Trophoblast cell (in vitro differentiated cells and primary cell): Measurements from ENCODE around the gene SNTG2.

Experiments
- DNase-seq, 2 donors: peaks; one replicate each; pipeline ENCODE4 v3.0.0-alpha.2; 2016
- H2AFZ ChIP-seq: 2 replicates; pipeline ENCODE4 v1.6.1; 2013; ENCODE audit warnings: low read length, moderate library complexity, mild to moderate bottlenecking; ENCODE audit not compliant: insufficient read depth, poor library complexity
- H2AK5ac ChIP-seq: 2 replicates; pipeline ENCODE4 v1.6.1; 2013; ENCODE audit warnings: mild to moderate bottlenecking, low read length
- H2BK120ac ChIP-seq: 2 replicates; pipeline ENCODE4 v1.6.1; 2013; ENCODE audit warnings: low read length, mild to moderate bottlenecking, moderate library complexity; ENCODE audit not compliant: insufficient read depth, poor library complexity
- H2BK12ac ChIP-seq: 2 replicates; pipeline ENCODE4 v1.6.1; 2013; ENCODE audit warnings: mild to moderate bottlenecking, low read length, moderate library complexity
- H2BK5ac ChIP-seq: 2 replicates; pipeline ENCODE4 v1.6.1; 2013; ENCODE audit warnings: low read length, low read depth, moderate library complexity, mild to moderate bottlenecking; ENCODE audit not compliant: poor library complexity
- H3K14ac ChIP-seq: 2 replicates; pipeline ENCODE4 v1.6.1; 2013; ENCODE audit warnings: mild to moderate bottlenecking, low read length
- H3K18ac ChIP-seq: 2 replicates; pipeline ENCODE4 v1.6.1; 2013; ENCODE audit warnings: mild to moderate bottlenecking, low read length
- H3K23ac ChIP-seq: 2 replicates; pipeline ENCODE4 v1.6.1; 2013; ENCODE audit warnings: low read length
- H3K27ac ChIP-seq: 2 replicates; pipeline ENCODE4 v1.5.1; 2013; ENCODE audit warnings: low read depth, mild to moderate bottlenecking, inconsistent platforms, low read length, moderate library complexity
- H3K27me3 ChIP-seq: 2 replicates; pipeline ENCODE4 v1.6.1; 2013; ENCODE audit warnings: inconsistent platforms, mild to moderate bottlenecking, low read length, moderate library complexity; ENCODE audit not compliant: insufficient read depth
- H3K36me3 ChIP-seq, 2 experiments: 1 replicate in 1 of 2; 2 replicates in 1 of 2; pipeline ENCODE4 v1.6.1; 2013; ENCODE audit warnings: low read length in 2 of 2, mild to moderate bottlenecking in 2 of 2, moderate library complexity in 1 of 2; ENCODE audit not compliant: insufficient read depth in 2 of 2, control insufficient read depth in 1 of 2
- H3K4ac ChIP-seq: 2 replicates; pipeline ENCODE4 v1.6.1; 2013; ENCODE audit warnings: low read depth, mild to moderate bottlenecking, low read length, moderate library complexity
- H3K4me1 ChIP-seq, 2 experiments: 1 replicate in 1 of 2; 2 replicates in 1 of 2; pipeline ENCODE4 v1.6.1; 2013; ENCODE audit warnings: low read length in 2 of 2, mild to moderate bottlenecking in 2 of 2, moderate library complexity in 1 of 2; ENCODE audit not compliant: insufficient read depth in 2 of 2, control insufficient read depth in 1 of 2
- H3K4me2 ChIP-seq: 2 replicates; pipeline ENCODE4 v1.6.1; 2013; ENCODE audit warnings: inconsistent platforms, mild to moderate bottlenecking, low read length, moderate library complexity
- H3K4me3 ChIP-seq: 2 replicates; pipeline ENCODE4 v1.5.1; 2013; ENCODE audit warnings: mild to moderate bottlenecking, low read depth, low read length, inconsistent platforms
- H3K79me1 ChIP-seq: one replicate; pipeline ENCODE4 v1.6.1; 2013; ENCODE audit warnings: low read length
- H3K79me2 ChIP-seq: 2 replicates; pipeline ENCODE4 v1.6.1; 2013; ENCODE audit warnings: low read length, mild to moderate bottlenecking; ENCODE audit not compliant: control insufficient read depth, insufficient read depth, poor library complexity
- H3K9ac ChIP-seq: 2 replicates; pipeline ENCODE4 v1.6.1; 2013; ENCODE audit warnings: mild to moderate bottlenecking, low read length
- H3K9me3 ChIP-seq: 2 replicates; pipeline ENCODE4 v1.6.1; 2013; ENCODE audit warnings: low read depth, mild to moderate bottlenecking, control low read depth, inconsistent platforms, low read length; ENCODE audit not compliant: insufficient read depth
- H4K12ac ChIP-seq: 2 replicates; pipeline ENCODE4 v1.6.1; 2013; ENCODE audit warnings: low read depth, mild to moderate bottlenecking, low read length, moderate library complexity
- H4K8ac ChIP-seq: 2 replicates; pipeline ENCODE4 v1.6.1; 2013; ENCODE audit warnings: low read depth, mild to moderate bottlenecking, low read length, moderate library complexity
- H4K91ac ChIP-seq: one replicate; pipeline ENCODE4 v1.6.1; 2013; ENCODE audit warnings: low read depth, mild to moderate bottlenecking, low read length, moderate library complexity
- WGBS: extraction: QIAGEN DNeasy Blood & Tissue Kit; methylation state at CpG from one replicate; pipeline ENCODE4 v1.1.7; 2013; ENCODE audit warnings: missing lambda C conversion rate; ENCODE audit not compliant: insufficient read length, insufficient coverage; ENCODE audit errors: extremely low coverage; 5-methylcytosine and 5-hydroxymethylcytosine counted together

SNTG2 gene

GRCh38 chr2:1037066-1037465 lies 86.4 kb downstream of the SNTG2 start:
- WGBS: no CpG with 5 or more reads among the region's 4 CpGs
- Histone ChIP-seq H3K79me2 (no peaks in the 10 kb centered on the region), H2BK5ac (no peak overlapping the region)

DNA sequence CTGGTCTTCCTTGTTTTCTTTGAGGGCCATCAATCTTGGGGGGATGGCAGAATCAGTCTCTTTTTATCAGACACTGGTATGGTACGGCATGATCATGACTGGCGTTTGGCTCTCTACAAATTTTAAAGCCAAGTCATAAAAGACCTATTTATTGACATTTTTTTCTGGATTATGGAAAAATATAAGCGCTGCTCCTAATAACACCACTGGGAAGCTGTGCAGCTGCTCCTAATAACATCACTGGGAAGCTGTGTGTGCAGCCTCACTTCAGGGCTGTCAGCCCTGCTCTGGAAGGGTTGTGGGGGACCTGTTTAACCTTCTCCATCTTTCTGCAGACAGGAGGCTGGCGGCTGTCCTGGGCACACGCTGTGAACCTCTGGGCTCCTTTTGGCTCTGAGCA lies 88.9 kb downstream of the SNTG2 start:
- Histone ChIP-seq H2BK120ac (no peak overlapping the region), H2AFZ (no peak overlapping the region), H3K79me1 (no peaks in the 10 kb centered on the region), H4K12ac (no peak overlapping the region), H3K27me3 (no peaks in the 10 kb centered on the region), H3K9ac (no peak overlapping the region), H2AK5ac (no peak overlapping the region), H3K36me3 (no peaks in the 10 kb centered on the region), H3K23ac (no peak overlapping the region), H3K27ac (no peak overlapping the region), H2BK12ac (no peak overlapping the region), H3K4me1 (no peaks in the 10 kb centered on the region), H3K18ac (no peak overlapping the region), H4K91ac (no peak overlapping the region), H4K8ac (no peak overlapping the region), H3K79me2 (no peaks in the 10 kb centered on the region), H2BK5ac (no peak overlapping the region), H3K4me2 (no peak overlapping the region), H3K9me3 (no peaks in the 10 kb centered on the region), H3K4ac (no peak overlapping the region), H3K14ac (no peak overlapping the region), H3K4me3 (no peak overlapping the region)
- no CpG with 5 or more reads among the region's 5 CpGs for WGBS
- no peak for DNase-seq

More at GRCh38 chr2:1037066-1037465, 86.4 kb downstream of the SNTG2 start:
- no peaks in the 10 kb centered on the region for H3K9me3 ChIP-seq
- H3K23ac ChIP-seq: no peak overlapping the region
- no peak overlapping the region for H3K14ac ChIP-seq
- H4K8ac ChIP-seq: no peak overlapping the region
- no peak overlapping the region for H3K4me2 ChIP-seq
- no peaks in the 10 kb centered on the region for H3K4me1 ChIP-seq
- no peak overlapping the region for H2AFZ ChIP-seq
- no peak for DNase-seq
- H3K4me3 ChIP-seq: no peak overlapping the region
- H4K12ac ChIP-seq: no peak overlapping the region
- no peak overlapping the region for H2BK120ac ChIP-seq
- no peaks in the 10 kb centered on the region for H3K27me3 ChIP-seq
- H3K79me1 ChIP-seq: no peaks in the 10 kb centered on the region
- H3K36me3 ChIP-seq: no peaks in the 10 kb centered on the region
- no peak overlapping the region for H3K18ac ChIP-seq
- H2AK5ac ChIP-seq: no peak overlapping the region
- no peak overlapping the region for H4K91ac ChIP-seq
- no peak overlapping the region for H2BK12ac ChIP-seq
- H3K9ac ChIP-seq: no peak overlapping the region
- no peak overlapping the region for H3K27ac ChIP-seq
- H3K4ac ChIP-seq: no peak overlapping the region

- Histone ChIP-seq H4K8ac (no peak overlapping the region), H3K27ac (no peak overlapping the region), H3K4me3 (no peak overlapping the region), H4K91ac (no peak overlapping the region), H3K79me2 (no peaks in the 10 kb centered on the region), H2BK5ac (no peak overlapping the region), H2BK12ac (no peak overlapping the region), H3K27me3 (no peaks in the 10 kb centered on the region), H3K9ac (no peak overlapping the region), H3K4me2 (no peak overlapping the region), H4K12ac (no peak overlapping the region), H2AK5ac (no peak overlapping the region), H3K23ac (no peak overlapping the region), H3K14ac (no peak overlapping the region), H3K4me1 (no peaks in the 10 kb centered on the region), H2BK120ac (no peak overlapping the region), H3K18ac (no peak overlapping the region), H3K36me3 (no peaks in the 10 kb centered on the region), H3K79me1 (no peaks in the 10 kb centered on the region), H2AFZ (no peak overlapping the region), H3K9me3 (no peaks in the 10 kb centered on the region), H3K4ac (no peak overlapping the region)
- WGBS: no CpG with 5 or more reads among the region's 9 CpGs
- no peak for DNase-seq
These were observed 90.6 kb downstream of the SNTG2 start for GRCh38 chr2:1041012-1041805.

DNA sequence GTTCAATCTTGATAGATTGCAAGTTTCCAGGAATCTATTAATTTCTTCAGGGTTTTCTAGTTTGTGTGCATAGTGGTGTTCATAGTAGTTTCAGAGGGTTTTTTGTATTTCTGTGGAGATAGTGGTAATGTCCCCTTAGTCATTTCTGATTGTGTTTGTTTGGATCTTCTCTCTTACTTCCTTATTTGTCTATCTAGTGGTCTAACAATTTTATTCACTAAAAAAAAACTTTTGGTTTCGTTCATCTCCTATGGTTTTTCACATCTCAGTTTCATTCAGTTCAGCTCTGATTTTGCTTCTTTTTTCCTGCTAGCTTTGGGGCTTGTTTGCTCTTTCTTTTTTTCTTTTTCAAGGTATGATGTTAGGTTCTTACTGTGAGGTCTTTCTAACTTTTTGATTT lies 94.5 kb downstream of the SNTG2 start:
- no peak overlapping the region for H3K23ac ChIP-seq
- no peak overlapping the region for H4K91ac ChIP-seq
- no peak overlapping the region for H3K4me3 ChIP-seq
- WGBS: no CpG with 5 or more reads among the region's 1 CpG
- H3K27ac ChIP-seq: no peak overlapping the region
- H3K4ac ChIP-seq: no peak overlapping the region
- H2AFZ ChIP-seq: no peak overlapping the region
- no peak overlapping the region for H2BK12ac ChIP-seq
- H2BK5ac ChIP-seq: no peak overlapping the region
- no peaks in the 10 kb centered on the region for H3K4me1 ChIP-seq
- no peaks in the 10 kb centered on the region for H3K27me3 ChIP-seq
- H2AK5ac ChIP-seq: no peak overlapping the region
- no peak overlapping the region for H4K12ac ChIP-seq
- H3K18ac ChIP-seq: no peak overlapping the region
- no peak overlapping the region for H3K14ac ChIP-seq
- H3K4me2 ChIP-seq: no peak overlapping the region
- no peak overlapping the region for H3K9ac ChIP-seq
- no peak overlapping the region for H4K8ac ChIP-seq
- peaks cover 2% of the 10 kb centered on the region for H3K79me1 ChIP-seq
- no peak overlapping the region for H2BK120ac ChIP-seq
- H3K36me3 ChIP-seq: no peaks in the 10 kb centered on the region
- no peaks in the 10 kb centered on the region for H3K79me2 ChIP-seq
- no peaks in the 10 kb centered on the region for H3K9me3 ChIP-seq
- DNase-seq: no peak
